H1 (cell line): Measurements from ENCODE around the gene KCTD21. TPM values are rescaled to one million over a fixed set of nuclear protein-coding genes. Genes with fewer than 3 reads are reported as not detected.

Experiments
- CTCF ChIA-PET: fragments of 300-600 bp; sonication (Branson Sonifier 250); formaldehyde crosslinking; loops from one replicate; lab custom pipeline; 2021; ENCODE audit not compliant: partially characterized antibody; lab: Charles Lee
- POLR2A ChIA-PET: fragments of 300-600 bp; sonication (Branson Sonifier 250); formaldehyde crosslinking; loops from one replicate; lab custom pipeline; 2021; ENCODE audit warnings: inconsistent platforms; ENCODE audit not compliant: partially characterized antibody; lab: Charles Lee
- DNase-seq, 2 experiments: peaks; one replicate each; pipeline versions ENCODE4 v3.0.0 to v3.0.0-alpha.2; 2010 to 2022; ENCODE audit warnings: low spot score in 2 of 2, low read depth in 1 of 2, mixed read lengths in 1 of 2
- FAIRE-seq: peaks from 2 replicates; lab custom pipeline; 2011; peaks lifted over from hg19 to GRCh38; lab: Jason Lieb, UNC
- H2AFZ ChIP-seq: 2 replicates; pipeline ENCODE4 v1.8.1; 2012; ENCODE audit warnings: low read length, inconsistent platforms
- H2AK5ac ChIP-seq: 2 replicates; pipeline ENCODE4 v1.6.1; 2013; ENCODE audit warnings: low read depth, low read length
- H2BK120ac ChIP-seq: replicated peaks from 2 replicates; pipeline ENCODE3; 2013; ENCODE audit warnings: low read depth, low read length, inconsistent platforms
- H2BK12ac ChIP-seq: 2 replicates; pipeline ENCODE4 v1.6.1; 2013; ENCODE audit warnings: low read depth, low read length
- H2BK15ac ChIP-seq: 2 replicates; pipeline ENCODE4 v1.6.1; 2013; ENCODE audit warnings: low read length
- H2BK20ac ChIP-seq: 2 replicates; pipeline ENCODE4 v1.6.1; 2013; ENCODE audit warnings: low read length
- H2BK5ac ChIP-seq: 2 replicates; pipeline ENCODE4 v1.6.1; 2013; ENCODE audit warnings: low read depth, low read length
- H3K14ac ChIP-seq: 2 replicates; pipeline ENCODE4 v1.6.1; 2013; ENCODE audit warnings: inconsistent platforms; ENCODE audit not compliant: insufficient read length
- H3K18ac ChIP-seq: 2 replicates; pipeline ENCODE4 v1.6.1; 2013; ENCODE audit warnings: low read length; ENCODE audit errors: extremely low read depth
- H3K23ac ChIP-seq: 2 replicates; pipeline ENCODE4 v1.6.1; 2013; ENCODE audit warnings: inconsistent platforms; ENCODE audit not compliant: insufficient read length
- H3K23me2 ChIP-seq: 2 replicates; pipeline ENCODE4 v1.6.1; 2013; ENCODE audit warnings: low read depth, low read length
- H3K27ac ChIP-seq: 2 replicates; pipeline ENCODE4 v1.6.1; 2011; ENCODE audit warnings: low read depth, low read length, inconsistent platforms
- H3K27me3 ChIP-seq, 4 experiments: replicated peaks in 1 of 4; 1 replicate in 1 of 4; 2 replicates in 3 of 4; pipeline versions ENCODE4 v1.6.1 to v1.8.1; 2011 to 2013; ENCODE audit warnings: low read length in 3 of 4, mild to moderate bottlenecking in 3 of 4, inconsistent platforms in 2 of 4, mixed read lengths in 2 of 4, moderate library complexity in 1 of 4; ENCODE audit not compliant: control insufficient read depth in 3 of 4, insufficient read depth in 3 of 4; ENCODE audit errors: extremely low read depth in 1 of 4
- H3K36me3 ChIP-seq, 4 experiments: 2 replicates each; pipeline versions ENCODE4 v1.6.1 to v1.8.1; 2011 to 2013; ENCODE audit warnings: mild to moderate bottlenecking in 4 of 4, low read length in 3 of 4, moderate library complexity in 2 of 4, control low read depth in 1 of 4, inconsistent platforms in 1 of 4; ENCODE audit not compliant: insufficient read depth in 4 of 4, control insufficient read depth in 2 of 4
- H3K4ac ChIP-seq: replicated peaks from 2 replicates; pipeline ENCODE3; 2013; ENCODE audit warnings: low read length, low read depth, mixed read lengths, inconsistent platforms; ENCODE audit not compliant: insufficient read length
- H3K4me1 ChIP-seq, 4 experiments: replicated peaks in 1 of 4; 1 replicate in 1 of 4; 2 replicates in 3 of 4; pipeline versions ENCODE4 v1.6.1 to v1.8.1; 2011 to 2013; ENCODE audit warnings: low read length in 3 of 4, inconsistent platforms in 2 of 4, mixed read lengths in 1 of 4; ENCODE audit not compliant: insufficient read depth in 4 of 4, control insufficient read depth in 3 of 4
- H3K4me2 ChIP-seq, 2 experiments: 2 replicates each; pipeline versions ENCODE4 v1.6.1 to v1.8.1; 2011 to 2013; ENCODE audit warnings: low read depth in 2 of 2, low read length in 2 of 2, control low read depth in 1 of 2, inconsistent platforms in 1 of 2, mild to moderate bottlenecking in 1 of 2; ENCODE audit not compliant: insufficient read depth in 1 of 2
- H3K4me3 ChIP-seq, 4 experiments: fragments of 200-600, 300-600 bp in 1 of 4; sonication (generic), shearing (Covaris generic), sonication (Bioruptor Twin) in 1 of 4; 2 replicates each; pipeline versions ENCODE4 v1.5.1 to v1.8.1; 2011 to 2016; ENCODE audit warnings: low read length in 4 of 4, low read depth in 3 of 4, control low read depth in 2 of 4, inconsistent platforms in 2 of 4, mild to moderate bottlenecking in 2 of 4, mixed read lengths in 1 of 4, moderate library complexity in 1 of 4; ENCODE audit not compliant: insufficient read depth in 2 of 4; ENCODE audit errors: extremely low read depth in 1 of 4
- H3K56ac ChIP-seq: replicated peaks from 2 replicates; pipeline ENCODE3; 2013; ENCODE audit warnings: low read depth, mild to moderate bottlenecking, mixed read lengths, low read length, inconsistent platforms; ENCODE audit not compliant: insufficient read length
- H3K79me1 ChIP-seq: 2 replicates; pipeline ENCODE4 v1.6.1; 2013; ENCODE audit warnings: low read depth, low read length, control low read depth
- H3K79me2 ChIP-seq, 2 experiments: 2 replicates each; pipeline versions ENCODE4 v1.6.1 to v1.8.1; 2012 to 2013; ENCODE audit warnings: low read length in 2 of 2, mild to moderate bottlenecking in 2 of 2, inconsistent platforms in 1 of 2; ENCODE audit not compliant: insufficient read depth in 2 of 2, control insufficient read depth in 1 of 2
- H3K9ac ChIP-seq, 4 experiments: replicated peaks in 1 of 4; 1 replicate in 1 of 4; 2 replicates in 3 of 4; pipeline versions ENCODE4 v1.6.1 to v1.8.1; 2011 to 2013; ENCODE audit warnings: low read depth in 3 of 4, low read length in 3 of 4, control low read depth in 2 of 4, mild to moderate bottlenecking in 2 of 4, moderate library complexity in 2 of 4, inconsistent platforms in 1 of 4; ENCODE audit errors: extremely low read depth in 1 of 4
- H3K9me3 ChIP-seq, 2 experiments: 2 replicates each; pipeline versions ENCODE4 v1.6.1 to v1.8.1; 2012 to 2013; ENCODE audit warnings: mild to moderate bottlenecking in 2 of 2, moderate library complexity in 2 of 2, control low read depth in 1 of 2, inconsistent platforms in 1 of 2, low read depth in 1 of 2, low read length in 1 of 2, mixed read lengths in 1 of 2; ENCODE audit not compliant: insufficient read depth in 2 of 2
- H4K20me1 ChIP-seq, 2 experiments: replicated peaks in 1 of 2; 2 replicates each; pipeline versions ENCODE3 to v1.8.1; 2011 to 2013; ENCODE audit warnings: inconsistent platforms in 2 of 2, low read length in 2 of 2, mild to moderate bottlenecking in 1 of 2; ENCODE audit not compliant: insufficient read depth in 2 of 2, control insufficient read depth in 1 of 2
- H4K5ac ChIP-seq: 2 replicates; pipeline ENCODE4 v1.6.1; 2013; ENCODE audit warnings: low read length, low read depth, mixed read lengths, inconsistent platforms; ENCODE audit not compliant: insufficient read length
- H4K8ac ChIP-seq: 2 replicates; pipeline ENCODE4 v1.8.0; 2013; ENCODE audit warnings: mild to moderate bottlenecking, moderate library complexity, low read length, inconsistent platforms; ENCODE audit not compliant: insufficient read depth; ENCODE audit errors: extremely low read depth
- H4K91ac ChIP-seq: replicated peaks from 2 replicates; pipeline ENCODE3; 2013; ENCODE audit warnings: low read length, mixed read lengths, inconsistent platforms; ENCODE audit not compliant: insufficient read length
- EP300 ChIP-seq, 2 experiments: IDR thresholded peaks; 1 replicate in 1 of 2; 2 replicates in 1 of 2; pipeline ENCODE4 v1.6.1; 2011 to 2012; ENCODE audit warnings: low read depth in 2 of 2, low read length in 2 of 2, mild to moderate bottlenecking in 2 of 2, borderline replicate concordance in 1 of 2, inconsistent platforms in 1 of 2, moderate library complexity in 1 of 2
- GTF2F1 ChIP-seq: IDR thresholded peaks from 2 replicates; pipeline ENCODE4 v1.6.1; 2012; ENCODE audit warnings: low read depth, low read length, improper control_type of control experiment, borderline replicate concordance
- RAD21 ChIP-seq, 2 experiments: IDR thresholded peaks in 1 of 2; conservative IDR thresholded peaks in 1 of 2; 2 replicates each; pipeline ENCODE4 v1.6.1; 2011; ENCODE audit warnings: low read depth in 2 of 2, low read length in 2 of 2, improper control_type of control experiment in 1 of 2, inconsistent platforms in 1 of 2, mild to moderate bottlenecking in 1 of 2, moderate library complexity in 1 of 2
- SAP30 ChIP-seq: fragments of 300-600 bp; sonication (generic); IDR thresholded peaks from 2 replicates; pipeline ENCODE4 v1.7.1; 2012; ENCODE audit warnings: low read length, moderate library complexity, mild to moderate bottlenecking, inconsistent platforms; ENCODE audit not compliant: insufficient read depth, insufficient replicate concordance
- WGBS, 2 experiments: shearing (Covaris generic) in 1 of 2; methylation state at CpG; one replicate each; pipeline versions ENCODE4 v1.1.6 to v1.1.7; 2013 to 2015; ENCODE audit warnings: low lambda C conversion rate in 2 of 2, mixed read lengths in 2 of 2, inconsistent platforms in 1 of 2, low coverage in 1 of 2, missing lambda C conversion rate in 1 of 2; ENCODE audit not compliant: insufficient replicate concordance in 2 of 2, insufficient coverage in 1 of 2, insufficient read length in 1 of 2; ENCODE audit errors: extremely low coverage in 1 of 2, missing lambda C conversion rate in 1 of 2; 5-methylcytosine and 5-hydroxymethylcytosine counted together
- polyA plus RNA-seq, 7 experiments: library from polyadenylated mRNA; depleted of rRNA in 3 of 7; stranded (reverse) in 5 of 7; unstranded in 2 of 7; fragments of >200 nt in 5 of 7; fragments of 200-250 nt in 2 of 7; gene quantifications; 1 replicate in 5 of 7; 2 replicates in 1 of 7; 4 replicates in 1 of 7; pipeline versions ENCODE4 v1.2.1 to v1.2.3, GENCODE V29; 2011 to 2013; ENCODE audit warnings: missing spikeins in 2 of 7, mixed read lengths in 2 of 7
- total RNA-seq: library from RNA; stranded (reverse); fragmentation: NEBNext Ultra II Directional; extraction: Animal tissue kit (Norgen Biotek cat#: 25700); gene quantifications from 2 replicates; pipeline ENCODE4 v1.2.1, GENCODE V29; 2021

The KCTD21 gene
- total and polyA plus RNA-seq, 2 of the 8 experiments (the other 6 are each of a cell fraction or from before 2014, with no cell fraction given) = 3.2 to 4.1 TPM

GRCh38 chr11:78216571-78217287 is 28.3 kb upstream of the KCTD21 start:
- H2BK20ac ChIP-seq = no peak overlapping the region
- no peak overlapping the region for H4K8ac ChIP-seq
- FAIRE-seq (no peak), DNase-seq (no peak)
- 85% methylated on average over 5 of the region's 5 CpGs; no CpG with 5 or more reads in 1 of the 2 experiments for WGBS, 2 experiments
- no peak overlapping the region for H3K14ac ChIP-seq
- H3K36me3 ChIP-seq = peaks cover 0 to 4% (median 0%) of the 10 kb centered on the region in 4 experiments; a peak in 3 of 8 replicates
- no peaks in the 10 kb centered on the region for H3K79me2 ChIP-seq
- no peak overlapping the region for H3K4me2 ChIP-seq
- ChIA-PET POLR2A (interaction anchor here (1.7 kb wide), 1 partner anchor 10 kb away, joined by 8 read pairs; no protein-coding TSS in a partner anchor), CTCF (interaction anchor here (1.0 to 6.7 kb wide), 3 partner anchors 12 to 348 kb away, joined by 3 to 38 read pairs (median 4); no protein-coding TSS in a partner anchor)
- H3K23ac ChIP-seq = no peak overlapping the region
- H2BK15ac ChIP-seq = no peak overlapping the region
- no peak overlapping the region for H3K4me3 ChIP-seq
- no peak overlapping the region for H3K18ac ChIP-seq
- H2BK120ac ChIP-seq = no peak overlapping the region
- no peaks in the 10 kb centered on the region for H4K20me1 ChIP-seq
- no peak overlapping the region for H3K56ac ChIP-seq
- H2BK5ac ChIP-seq = no peak overlapping the region
- no peak overlapping the region for H3K9ac ChIP-seq
- H4K5ac ChIP-seq = no peak overlapping the region
- no peaks in the 10 kb centered on the region for H3K27me3 ChIP-seq
- H3K4ac ChIP-seq = no peak overlapping the region
- H3K23me2 ChIP-seq = no peaks in the 10 kb centered on the region
- TF ChIP-seq SAP30 = no peak
- TF ChIP-seq RAD21 (IDR thresholded peaks at IDR 0.05 in 1 of 2, conservative IDR thresholded peaks at IDR 0.05 in 1 of 2; ENCODE audit: low read depth in 2 of 2, low read length in 2 of 2) = no peak
- no peak for TF ChIP-seq GTF2F1
- TF ChIP-seq EP300 (IDR thresholded peaks at IDR 0.05; ENCODE audit: borderline replicate concordance in 1 of 2, low read depth in 2 of 2, low read length in 2 of 2) = no peak
- H2AFZ ChIP-seq = no peak overlapping the region
- no peak overlapping the region for H2AK5ac ChIP-seq
- H3K79me1 ChIP-seq = 0 out of 2 replicates have a peak, but pooled peaks cover 2% of the 10 kb centered on the region
- no peaks in the 10 kb centered on the region for H3K4me1 ChIP-seq
- H3K27ac ChIP-seq = no peak overlapping the region
- no peak overlapping the region for H4K91ac ChIP-seq
- H3K9me3 ChIP-seq = no peaks in the 10 kb centered on the region
- no peak overlapping the region for H2BK12ac ChIP-seq
